H1 (cell line): Measurements from ENCODE around the gene AOAH. TPM values are rescaled to one million over a fixed set of nuclear protein-coding genes. Genes with fewer than 3 reads are reported as not detected.

Experiments
- CTCF ChIA-PET: fragments of 300-600 bp; sonication (Branson Sonifier 250); formaldehyde crosslinking; loops from one replicate; lab custom pipeline; 2021; ENCODE audit not compliant: partially characterized antibody; lab: Charles Lee
- POLR2A ChIA-PET: fragments of 300-600 bp; sonication (Branson Sonifier 250); formaldehyde crosslinking; loops from one replicate; lab custom pipeline; 2021; ENCODE audit warnings: inconsistent platforms; ENCODE audit not compliant: partially characterized antibody; lab: Charles Lee
- DNase-seq, 2 experiments: peaks; one replicate each; pipeline versions ENCODE4 v3.0.0 to v3.0.0-alpha.2; 2010 to 2022; ENCODE audit warnings: low spot score in 2 of 2, low read depth in 1 of 2, mixed read lengths in 1 of 2
- FAIRE-seq: peaks from 2 replicates; lab custom pipeline; 2011; peaks lifted over from hg19 to GRCh38; lab: Jason Lieb, UNC
- H2AFZ ChIP-seq: 2 replicates; pipeline ENCODE4 v1.8.1; 2012; ENCODE audit warnings: low read length, inconsistent platforms
- H2AK5ac ChIP-seq: 2 replicates; pipeline ENCODE4 v1.6.1; 2013; ENCODE audit warnings: low read depth, low read length
- H2BK120ac ChIP-seq: replicated peaks from 2 replicates; pipeline ENCODE3; 2013; ENCODE audit warnings: low read depth, low read length, inconsistent platforms
- H2BK12ac ChIP-seq: 2 replicates; pipeline ENCODE4 v1.6.1; 2013; ENCODE audit warnings: low read depth, low read length
- H2BK15ac ChIP-seq: 2 replicates; pipeline ENCODE4 v1.6.1; 2013; ENCODE audit warnings: low read length
- H2BK20ac ChIP-seq: 2 replicates; pipeline ENCODE4 v1.6.1; 2013; ENCODE audit warnings: low read length
- H2BK5ac ChIP-seq: 2 replicates; pipeline ENCODE4 v1.6.1; 2013; ENCODE audit warnings: low read depth, low read length
- H3K14ac ChIP-seq: 2 replicates; pipeline ENCODE4 v1.6.1; 2013; ENCODE audit warnings: inconsistent platforms; ENCODE audit not compliant: insufficient read length
- H3K18ac ChIP-seq: 2 replicates; pipeline ENCODE4 v1.6.1; 2013; ENCODE audit warnings: low read length; ENCODE audit errors: extremely low read depth
- H3K23ac ChIP-seq: 2 replicates; pipeline ENCODE4 v1.6.1; 2013; ENCODE audit warnings: inconsistent platforms; ENCODE audit not compliant: insufficient read length
- H3K23me2 ChIP-seq: 2 replicates; pipeline ENCODE4 v1.6.1; 2013; ENCODE audit warnings: low read depth, low read length
- H3K27ac ChIP-seq: 2 replicates; pipeline ENCODE4 v1.6.1; 2011; ENCODE audit warnings: low read depth, low read length, inconsistent platforms
- H3K27me3 ChIP-seq, 4 experiments: replicated peaks in 1 of 4; 1 replicate in 1 of 4; 2 replicates in 3 of 4; pipeline versions ENCODE4 v1.6.1 to v1.8.1; 2011 to 2013; ENCODE audit warnings: low read length in 3 of 4, mild to moderate bottlenecking in 3 of 4, inconsistent platforms in 2 of 4, mixed read lengths in 2 of 4, moderate library complexity in 1 of 4; ENCODE audit not compliant: control insufficient read depth in 3 of 4, insufficient read depth in 3 of 4; ENCODE audit errors: extremely low read depth in 1 of 4
- H3K36me3 ChIP-seq, 4 experiments: 2 replicates each; pipeline versions ENCODE4 v1.6.1 to v1.8.1; 2011 to 2013; ENCODE audit warnings: mild to moderate bottlenecking in 4 of 4, low read length in 3 of 4, moderate library complexity in 2 of 4, control low read depth in 1 of 4, inconsistent platforms in 1 of 4; ENCODE audit not compliant: insufficient read depth in 4 of 4, control insufficient read depth in 2 of 4
- H3K4ac ChIP-seq: replicated peaks from 2 replicates; pipeline ENCODE3; 2013; ENCODE audit warnings: low read length, low read depth, mixed read lengths, inconsistent platforms; ENCODE audit not compliant: insufficient read length
- H3K4me1 ChIP-seq, 4 experiments: replicated peaks in 1 of 4; 1 replicate in 1 of 4; 2 replicates in 3 of 4; pipeline versions ENCODE4 v1.6.1 to v1.8.1; 2011 to 2013; ENCODE audit warnings: low read length in 3 of 4, inconsistent platforms in 2 of 4, mixed read lengths in 1 of 4; ENCODE audit not compliant: insufficient read depth in 4 of 4, control insufficient read depth in 3 of 4
- H3K4me2 ChIP-seq, 2 experiments: 2 replicates each; pipeline versions ENCODE4 v1.6.1 to v1.8.1; 2011 to 2013; ENCODE audit warnings: low read depth in 2 of 2, low read length in 2 of 2, control low read depth in 1 of 2, inconsistent platforms in 1 of 2, mild to moderate bottlenecking in 1 of 2; ENCODE audit not compliant: insufficient read depth in 1 of 2
- H3K4me3 ChIP-seq, 4 experiments: fragments of 200-600, 300-600 bp in 1 of 4; sonication (generic), shearing (Covaris generic), sonication (Bioruptor Twin) in 1 of 4; 2 replicates each; pipeline versions ENCODE4 v1.5.1 to v1.8.1; 2011 to 2016; ENCODE audit warnings: low read length in 4 of 4, low read depth in 3 of 4, control low read depth in 2 of 4, inconsistent platforms in 2 of 4, mild to moderate bottlenecking in 2 of 4, mixed read lengths in 1 of 4, moderate library complexity in 1 of 4; ENCODE audit not compliant: insufficient read depth in 2 of 4; ENCODE audit errors: extremely low read depth in 1 of 4
- H3K56ac ChIP-seq: replicated peaks from 2 replicates; pipeline ENCODE3; 2013; ENCODE audit warnings: low read depth, mild to moderate bottlenecking, mixed read lengths, low read length, inconsistent platforms; ENCODE audit not compliant: insufficient read length
- H3K79me1 ChIP-seq: 2 replicates; pipeline ENCODE4 v1.6.1; 2013; ENCODE audit warnings: low read depth, low read length, control low read depth
- H3K79me2 ChIP-seq, 2 experiments: 2 replicates each; pipeline versions ENCODE4 v1.6.1 to v1.8.1; 2012 to 2013; ENCODE audit warnings: low read length in 2 of 2, mild to moderate bottlenecking in 2 of 2, inconsistent platforms in 1 of 2; ENCODE audit not compliant: insufficient read depth in 2 of 2, control insufficient read depth in 1 of 2
- H3K9ac ChIP-seq, 4 experiments: replicated peaks in 1 of 4; 1 replicate in 1 of 4; 2 replicates in 3 of 4; pipeline versions ENCODE4 v1.6.1 to v1.8.1; 2011 to 2013; ENCODE audit warnings: low read depth in 3 of 4, low read length in 3 of 4, control low read depth in 2 of 4, mild to moderate bottlenecking in 2 of 4, moderate library complexity in 2 of 4, inconsistent platforms in 1 of 4; ENCODE audit errors: extremely low read depth in 1 of 4
- H3K9me3 ChIP-seq, 2 experiments: 2 replicates each; pipeline versions ENCODE4 v1.6.1 to v1.8.1; 2012 to 2013; ENCODE audit warnings: mild to moderate bottlenecking in 2 of 2, moderate library complexity in 2 of 2, control low read depth in 1 of 2, inconsistent platforms in 1 of 2, low read depth in 1 of 2, low read length in 1 of 2, mixed read lengths in 1 of 2; ENCODE audit not compliant: insufficient read depth in 2 of 2
- H4K20me1 ChIP-seq, 2 experiments: replicated peaks in 1 of 2; 2 replicates each; pipeline versions ENCODE3 to v1.8.1; 2011 to 2013; ENCODE audit warnings: inconsistent platforms in 2 of 2, low read length in 2 of 2, mild to moderate bottlenecking in 1 of 2; ENCODE audit not compliant: insufficient read depth in 2 of 2, control insufficient read depth in 1 of 2
- H4K5ac ChIP-seq: 2 replicates; pipeline ENCODE4 v1.6.1; 2013; ENCODE audit warnings: low read length, low read depth, mixed read lengths, inconsistent platforms; ENCODE audit not compliant: insufficient read length
- H4K8ac ChIP-seq: 2 replicates; pipeline ENCODE4 v1.8.0; 2013; ENCODE audit warnings: mild to moderate bottlenecking, moderate library complexity, low read length, inconsistent platforms; ENCODE audit not compliant: insufficient read depth; ENCODE audit errors: extremely low read depth
- H4K91ac ChIP-seq: replicated peaks from 2 replicates; pipeline ENCODE3; 2013; ENCODE audit warnings: low read length, mixed read lengths, inconsistent platforms; ENCODE audit not compliant: insufficient read length
- MAX ChIP-seq: IDR thresholded peaks from 2 replicates; pipeline ENCODE4 v1.6.1; 2012; ENCODE audit warnings: inconsistent platforms
- WGBS, 2 experiments: shearing (Covaris generic) in 1 of 2; methylation state at CpG; one replicate each; pipeline versions ENCODE4 v1.1.6 to v1.1.7; 2013 to 2015; ENCODE audit warnings: low lambda C conversion rate in 2 of 2, mixed read lengths in 2 of 2, inconsistent platforms in 1 of 2, low coverage in 1 of 2, missing lambda C conversion rate in 1 of 2; ENCODE audit not compliant: insufficient replicate concordance in 2 of 2, insufficient coverage in 1 of 2, insufficient read length in 1 of 2; ENCODE audit errors: extremely low coverage in 1 of 2, missing lambda C conversion rate in 1 of 2; 5-methylcytosine and 5-hydroxymethylcytosine counted together
- polyA plus RNA-seq, 7 experiments: library from polyadenylated mRNA; depleted of rRNA in 3 of 7; stranded (reverse) in 5 of 7; unstranded in 2 of 7; fragments of >200 nt in 5 of 7; fragments of 200-250 nt in 2 of 7; gene quantifications; 1 replicate in 5 of 7; 2 replicates in 1 of 7; 4 replicates in 1 of 7; pipeline versions ENCODE4 v1.2.1 to v1.2.3, GENCODE V29; 2011 to 2013; ENCODE audit warnings: missing spikeins in 2 of 7, mixed read lengths in 2 of 7
- total RNA-seq: library from RNA; stranded (reverse); fragmentation: NEBNext Ultra II Directional; extraction: Animal tissue kit (Norgen Biotek cat#: 25700); gene quantifications from 2 replicates; pipeline ENCODE4 v1.2.1, GENCODE V29; 2021

Gene AOAH
- total and polyA plus RNA-seq, 2 of the 8 experiments (the other 6 are each of a cell fraction or from before 2014, with no cell fraction given) = 0.08 TPM; not detected in 1

- H2AFZ ChIP-seq = no peak overlapping the region
- CTCF ChIA-PET = interaction anchor here (0.6 to 1.8 kb wide), 5 partner anchors 8 to 45 kb away, joined by 3 to 6 read pairs (median 5); no protein-coding TSS in a partner anchor
- H3K56ac ChIP-seq = no peak overlapping the region
- 0 out of 2 replicates have a peak overlapping the region, but pooled peaks have one; percentile 41 for H2BK20ac ChIP-seq
- H3K9me3 ChIP-seq = no peaks in the 10 kb centered on the region
- H2AK5ac ChIP-seq = no peak overlapping the region
- H2BK12ac ChIP-seq = no peak overlapping the region
- no peaks in the 10 kb centered on the region for H3K79me2 ChIP-seq
- no peaks in the 10 kb centered on the region for H3K27me3 ChIP-seq
- no peak overlapping the region for H3K4ac ChIP-seq
- H4K5ac ChIP-seq = no peak overlapping the region
- no peak overlapping the region for H3K14ac ChIP-seq
- H2BK120ac ChIP-seq = no peak overlapping the region
- H4K20me1 ChIP-seq = no peaks in the 10 kb centered on the region
- H3K4me2 ChIP-seq = no peak overlapping the region
- no peak overlapping the region; the same call in 1 of the 2 replicates for H4K8ac ChIP-seq
- WGBS, 2 experiments = 78% methylated on average over 6 of the region's 6 CpGs; no CpG with 5 or more reads in 1 of the 2 experiments
- no peak overlapping the region for H3K23ac ChIP-seq
- no peak overlapping the region for H3K27ac ChIP-seq
- no peak overlapping the region for H2BK5ac ChIP-seq
- no peaks in the 10 kb centered on the region for H3K23me2 ChIP-seq
- no peak overlapping the region for H3K18ac ChIP-seq
- no peaks in the 10 kb centered on the region; the same call in 1 of the 2 replicates for H3K79me1 ChIP-seq
- DNase-seq (no peak), FAIRE-seq (no peak)
- H3K4me3 ChIP-seq = no peak overlapping the region
- H2BK15ac ChIP-seq = no peak overlapping the region
- POLR2A ChIA-PET = no interaction called here
- no peaks in the 10 kb centered on the region; a peak in 1 of 8 replicates for H3K36me3 ChIP-seq
- no peak overlapping the region for H4K91ac ChIP-seq
- H3K4me1 ChIP-seq = peaks cover 4 to 13% (median 10%) of the 10 kb centered on the region in 4 experiments
- no peak overlapping the region for H3K9ac ChIP-seq
- TF ChIP-seq MAX = no peak
These were observed 94.1 kb downstream of the AOAH start for GRCh38 chr7:36630112-36630650.
